HG03457 (cell line): ENCODE data around the gene MYH13.

Experiments
- ATAC-seq: cut with Tn5 transposase; IDR thresholded peaks from one replicate; pipeline ENCODE4 v1.9.1; 2021; ENCODE audit warnings: moderate number of reproducible peaks; ENCODE audit not compliant: unreplicated experiment

The MYH13 gene

GRCh38 chr17:10372906-10373305 lies at the start of gene MYH13:
Gene MYH13, minus strand, starts transcription at chr17:10373006. Its CDS starts 8,476 bp downstream, at chr17:10364530.
- no peak for ATAC-seq

- no peak for ATAC-seq
Measured at GRCh38 chr17:10421900-10422542, 49.2 kb upstream of the MYH13 start, which contains the start of gene MYH8. Gene MYH8, minus strand, starts transcription at chr17:10421950. Its CDS starts 1,723 bp downstream, at chr17:10420227.

- no peak for ATAC-seq
Measured at GRCh38 chr17:10421211-10421610, 48.4 kb upstream of the MYH13 start.

- no peak for ATAC-seq
Measured at GRCh38 chr17:10420811-10421210, 48.0 kb upstream of the MYH13 start.

GRCh38 chr17:10417431-10417830 lies 44.6 kb upstream of the MYH13 start:
- no peak for ATAC-seq

- no peak for ATAC-seq
Measured at GRCh38 chr17:10415161-10415560, 42.4 kb upstream of the MYH13 start.

GRCh38 chr17:10403589-10403988 lies 30.8 kb upstream of the MYH13 start:
- ATAC-seq, result no peak

GRCh38 chr17:10398352-10398751 lies 25.5 kb upstream of the MYH13 start:
- no peak for ATAC-seq

- ATAC-seq, result no peak
Measured at GRCh38 chr17:10396524-10397163, 23.8 kb upstream of the MYH13 start.

GRCh38 chr17:10394201-10394887 lies 21.5 kb upstream of the MYH13 start:
- no peak for ATAC-seq

GRCh38 chr17:10392880-10393279 lies 20.1 kb upstream of the MYH13 start:
- ATAC-seq, result no peak

- no peak for ATAC-seq
Measured at GRCh38 chr17:10385871-10386270, 13.1 kb upstream of the MYH13 start.

GRCh38 chr17:10384175-10384574 lies 11.4 kb upstream of the MYH13 start:
- ATAC-seq, result no peak

GRCh38 chr17:10380631-10381408 lies 8.0 kb upstream of the MYH13 start:
- ATAC-seq, result no peak

GRCh38 chr17:10370016-10370608 lies 2.7 kb downstream of the MYH13 start:
- ATAC-seq, result no peak

GRCh38 chr17:10369239-10369638 lies 3.6 kb downstream of the MYH13 start:
- ATAC-seq, result no peak

- no peak for ATAC-seq
Measured at GRCh38 chr17:10368561-10368960, 4.2 kb downstream of the MYH13 start.

GRCh38 chr17:10360578-10360977 lies 12.2 kb downstream of the MYH13 start:
- no peak for ATAC-seq

- ATAC-seq, result no peak
Measured at GRCh38 chr17:10357768-10358167, 15.0 kb downstream of the MYH13 start.

GRCh38 chr17:10354651-10355050 lies 18.2 kb downstream of the MYH13 start:
- ATAC-seq, result no peak

- ATAC-seq, result no peak
Measured at GRCh38 chr17:10352893-10353292, 19.9 kb downstream of the MYH13 start.
